Measurements from ENCODE around the gene KLK8. TPM values are rescaled to one million over a fixed set of nuclear protein-coding genes. Genes with fewer than 3 reads are reported as not detected.
"Not testable (repeated sequence)": the region's sequence is repeated elsewhere in the genome, so short reads cannot be mapped to it uniquely, and the experiment has no call there.

The KLK8 gene
- total RNA-seq, 1 experiment from 2014 or later: 0.71 TPM

- Mint-ChIP-seq H3K27me3 (ENCODE audit: unreplicated experiment) (no peaks in the 10 kb centered on the region), H3K4me3 (ENCODE audit: low read depth, unreplicated experiment) (no peak overlapping the region), H3K27ac (ENCODE audit: unreplicated experiment) (peak overlapping the region; percentile 95), H3K9me3 (ENCODE audit: low read depth, unreplicated experiment) (no peaks in the 10 kb centered on the region), H3K36me3 (ENCODE audit: insufficient read depth, unreplicated experiment) (peaks cover 25% of the 10 kb centered on the region), H3K4me1 (ENCODE audit: low read depth, unreplicated experiment) (peaks cover 67% of the 10 kb centered on the region)
- CTCF ChIA-PET: no interaction called here
- DNase-seq: no peak
- TF ChIP-seq, protein P1, sequence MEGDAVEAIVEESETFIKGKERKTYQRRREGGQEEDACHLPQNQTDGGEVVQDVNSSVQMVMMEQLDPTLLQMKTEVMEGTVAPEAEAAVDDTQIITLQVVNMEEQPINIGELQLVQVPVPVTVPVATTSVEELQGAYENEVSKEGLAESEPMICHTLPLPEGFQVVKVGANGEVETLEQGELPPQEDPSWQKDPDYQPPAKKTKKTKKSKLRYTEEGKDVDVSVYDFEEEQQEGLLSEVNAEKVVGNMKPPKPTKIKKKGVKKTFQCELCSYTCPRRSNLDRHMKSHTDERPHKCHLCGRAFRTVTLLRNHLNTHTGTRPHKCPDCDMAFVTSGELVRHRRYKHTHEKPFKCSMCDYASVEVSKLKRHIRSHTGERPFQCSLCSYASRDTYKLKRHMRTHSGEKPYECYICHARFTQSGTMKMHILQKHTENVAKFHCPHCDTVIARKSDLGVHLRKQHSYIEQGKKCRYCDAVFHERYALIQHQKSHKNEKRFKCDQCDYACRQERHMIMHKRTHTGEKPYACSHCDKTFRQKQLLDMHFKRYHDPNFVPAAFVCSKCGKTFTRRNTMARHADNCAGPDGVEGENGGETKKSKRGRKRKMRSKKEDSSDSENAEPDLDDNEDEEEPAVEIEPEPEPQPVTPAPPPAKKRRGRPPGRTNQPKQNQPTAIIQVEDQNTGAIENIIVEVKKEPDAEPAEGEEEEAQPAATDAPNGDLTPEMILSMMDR (IDR thresholded peaks at IDR 0.05; ENCODE audit: unreplicated experiment): no peak
- no TSS peak for BruUV-seq (replicated peaks)
- intact Hi-C loops (cut with micrococcal nuclease; ENCODE audit: unreplicated experiment): no loop called here
These were observed 26.5 kb downstream of the KLK8 start for GRCh38 chr19:50974702-50975556.

GRCh38 chr19:50972795-50973376 lies 28.5 kb downstream of the KLK8 start:
- no peaks in the 10 kb centered on the region for H3K27me3 Mint-ChIP-seq (ENCODE audit: unreplicated experiment)
- H3K4me1 Mint-ChIP-seq (ENCODE audit: low read depth, unreplicated experiment): peaks cover 64% of the 10 kb centered on the region
- TF ChIP-seq, protein P1 (IDR thresholded peaks at IDR 0.05; ENCODE audit: unreplicated experiment): no peak
- CTCF ChIA-PET: interaction anchor here (0.9 to 2.3 kb wide), 3 partner anchors 30 to 51 kb away, joined by 3 to 11 read pairs (median 3); no protein-coding TSS in a partner anchor
- H3K9me3 Mint-ChIP-seq (ENCODE audit: low read depth, unreplicated experiment): no peaks in the 10 kb centered on the region
- peak; percentile 58 for DNase-seq
- intact Hi-C loops (cut with micrococcal nuclease; ENCODE audit: unreplicated experiment): no loop called here
- BruUV-seq (replicated peaks): no TSS peak
- H3K4me3 Mint-ChIP-seq (ENCODE audit: low read depth, unreplicated experiment): peak overlapping the region; percentile 4
- peak overlapping the region; percentile 67 for H3K27ac Mint-ChIP-seq (ENCODE audit: unreplicated experiment)
- H3K36me3 Mint-ChIP-seq (ENCODE audit: insufficient read depth, unreplicated experiment): peaks cover 42% of the 10 kb centered on the region

- CTCF ChIA-PET: interaction anchor here (0.9 to 3.8 kb wide), 4 partner anchors 23 to 47 kb away, joined by 3 to 38 read pairs (median 5); no protein-coding TSS in a partner anchor
- not testable (repeated sequence) for BruUV-seq (replicated peaks)
These were observed 31.6 kb downstream of the KLK8 start for GRCh38 chr19:50969810-50970209.

DNA sequence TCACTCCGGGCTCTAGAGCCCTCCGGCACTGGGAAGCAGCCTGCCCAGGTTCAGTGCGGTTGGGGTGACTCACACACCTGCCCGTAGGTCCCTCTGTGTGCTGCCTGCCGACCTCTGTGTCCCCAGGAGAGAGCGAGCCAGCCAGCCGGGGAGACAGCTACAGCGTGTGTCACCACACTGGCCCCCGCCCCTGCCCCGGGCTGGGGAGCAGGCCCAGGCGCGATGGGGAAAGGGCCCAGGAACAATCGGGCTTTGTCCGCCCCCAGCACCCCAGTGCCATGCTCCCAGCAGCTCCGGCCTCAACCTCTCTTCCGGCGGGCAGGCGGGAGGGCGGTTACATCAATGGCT lies 32.0 kb downstream of the KLK8 start, which contains the start of gene KLK6:
KLK6 (minus strand) TSS at position 179 of the 348 bp plus-strand sequence. CDS start 1,487 bp downstream, outside the sequence.
- TF ChIP-seq, protein P1 (IDR thresholded peaks at IDR 0.05; ENCODE audit: unreplicated experiment): no peak
- Mint-ChIP-seq H3K36me3 (ENCODE audit: insufficient read depth, unreplicated experiment) (peaks cover 43% of the 10 kb centered on the region), H3K27ac (ENCODE audit: unreplicated experiment) (peak within 1 kb of the TSS; percentile 81), H3K4me3 (ENCODE audit: low read depth, unreplicated experiment) (peak within 1 kb of the TSS; percentile 72), H3K27me3 (ENCODE audit: unreplicated experiment) (no peaks in the 10 kb centered on the region), H3K9me3 (ENCODE audit: low read depth, unreplicated experiment) (no peaks in the 10 kb centered on the region), H3K4me1 (ENCODE audit: low read depth, unreplicated experiment) (peaks cover 67% of the 10 kb centered on the region)
- peak; percentile 98 for DNase-seq
- intact Hi-C loops (cut with micrococcal nuclease; ENCODE audit: unreplicated experiment): loop anchor here (2.0 kb wide), 1 partner anchor 37 kb away; no protein-coding TSS in a partner anchor
- CTCF ChIA-PET: interaction anchor here (0.9 to 3.8 kb wide), 4 partner anchors 23 to 47 kb away, joined by 3 to 38 read pairs (median 5); no protein-coding TSS in a partner anchor
- no TSS peak for BruUV-seq (replicated peaks)

More at GRCh38 chr19:50969810-50970209, 31.6 kb downstream of the KLK8 start:
- H3K36me3 Mint-ChIP-seq (ENCODE audit: insufficient read depth, unreplicated experiment): peaks cover 43% of the 10 kb centered on the region
- peak overlapping the region; percentile 81 for H3K27ac Mint-ChIP-seq (ENCODE audit: unreplicated experiment)
- H3K27me3 Mint-ChIP-seq (ENCODE audit: unreplicated experiment); H3K9me3 Mint-ChIP-seq (ENCODE audit: low read depth, unreplicated experiment); DNase-seq: not testable (repeated sequence)
- H3K4me3 Mint-ChIP-seq (ENCODE audit: low read depth, unreplicated experiment): peak overlapping the region; percentile 72
- peaks cover 63% of the 10 kb centered on the region for H3K4me1 Mint-ChIP-seq (ENCODE audit: low read depth, unreplicated experiment)
- intact Hi-C loops (cut with micrococcal nuclease; ENCODE audit: unreplicated experiment): loop anchor here (2.0 kb wide), 1 partner anchor 37 kb away; no protein-coding TSS in a partner anchor

Measured in Calu3 (cell line).